HG03039 (cell line): ENCODE results near the gene HOXA2.

Experiments used
- ATAC-seq: cut with Tn5 transposase; IDR thresholded peaks from one replicate; pipeline ENCODE4 v1.9.1; 2021; ENCODE audit warnings: mild to moderate bottlenecking, moderate library complexity; ENCODE audit not compliant: unreplicated experiment

Gene HOXA2

DNA sequence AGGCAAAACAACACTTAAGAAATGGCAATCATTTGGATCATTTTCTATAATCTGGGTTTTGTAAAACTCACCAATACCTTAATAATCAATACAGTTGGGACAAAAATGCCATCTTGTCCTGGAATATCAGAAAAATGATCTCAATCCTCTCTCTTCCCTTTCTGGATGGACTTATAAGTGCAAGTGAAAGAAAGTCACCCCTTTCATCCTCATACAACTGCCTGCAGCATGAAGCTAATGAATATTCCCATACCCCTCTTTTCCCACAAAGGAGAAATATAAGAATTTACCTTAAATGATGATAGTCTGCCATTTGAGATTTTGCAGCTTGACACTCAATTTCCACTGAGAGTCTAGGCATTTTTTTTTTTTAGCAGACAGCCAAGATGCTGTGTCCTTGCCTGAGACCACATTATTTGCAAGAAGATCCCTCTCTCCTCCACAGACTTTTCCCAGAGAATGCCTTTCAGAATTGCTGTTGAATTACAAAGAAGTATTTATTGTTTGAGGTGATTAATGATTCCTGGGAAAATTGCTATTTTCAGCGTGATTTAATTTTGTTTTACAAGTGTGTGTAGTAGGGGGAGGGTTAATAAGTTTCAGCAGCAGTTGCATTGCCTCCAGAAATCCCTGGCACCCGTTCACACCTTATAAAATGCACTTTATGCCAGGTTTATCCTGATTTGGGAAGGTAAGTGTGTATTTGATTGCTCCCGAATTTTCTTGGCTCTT, 24.3 kb upstream of the HOXA2 start:
- ATAC-seq: no peak

- ATAC-seq: no peak
Measured at GRCh38 chr7:27125986-27126394, 23.5 kb upstream of the HOXA2 start.

DNA sequence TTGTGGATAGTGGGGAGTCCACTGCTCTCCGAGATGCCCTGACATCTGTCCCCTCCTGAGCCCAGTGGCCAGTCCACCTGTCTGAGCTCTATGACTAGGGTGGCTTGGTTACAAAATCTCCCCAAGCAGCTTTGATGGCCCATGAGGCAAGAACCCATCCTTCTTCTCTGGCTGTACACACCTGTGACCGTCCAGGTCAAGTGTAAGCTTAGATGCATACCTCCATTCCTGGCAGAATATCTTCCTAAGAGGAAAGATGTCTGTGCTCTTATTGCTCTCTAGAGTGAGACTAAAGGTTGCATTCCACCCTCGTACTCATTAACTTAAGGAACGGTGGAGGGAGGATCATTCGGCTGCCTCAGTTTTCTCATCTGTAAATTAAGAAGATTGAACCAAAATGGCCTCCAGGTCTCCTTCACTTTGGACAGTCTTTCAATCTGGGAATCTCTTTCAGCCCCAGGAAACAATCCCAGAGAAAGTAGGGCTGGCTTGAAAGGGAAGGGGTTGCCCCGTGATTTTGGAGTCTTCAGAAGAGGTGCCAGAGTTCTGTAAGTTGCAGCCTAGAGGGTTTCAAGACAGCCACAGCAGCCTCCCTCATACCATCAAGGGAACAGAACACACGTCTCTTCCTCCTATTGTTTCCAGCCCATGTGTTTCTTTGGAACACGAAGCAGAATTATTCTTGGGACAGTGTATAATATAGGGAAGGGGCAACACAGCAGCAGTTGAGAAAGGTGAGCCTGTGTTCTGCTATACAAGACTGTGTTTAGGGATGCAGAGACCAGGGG, 22.6 kb upstream of the HOXA2 start:
- ATAC-seq: no peak

DNA sequence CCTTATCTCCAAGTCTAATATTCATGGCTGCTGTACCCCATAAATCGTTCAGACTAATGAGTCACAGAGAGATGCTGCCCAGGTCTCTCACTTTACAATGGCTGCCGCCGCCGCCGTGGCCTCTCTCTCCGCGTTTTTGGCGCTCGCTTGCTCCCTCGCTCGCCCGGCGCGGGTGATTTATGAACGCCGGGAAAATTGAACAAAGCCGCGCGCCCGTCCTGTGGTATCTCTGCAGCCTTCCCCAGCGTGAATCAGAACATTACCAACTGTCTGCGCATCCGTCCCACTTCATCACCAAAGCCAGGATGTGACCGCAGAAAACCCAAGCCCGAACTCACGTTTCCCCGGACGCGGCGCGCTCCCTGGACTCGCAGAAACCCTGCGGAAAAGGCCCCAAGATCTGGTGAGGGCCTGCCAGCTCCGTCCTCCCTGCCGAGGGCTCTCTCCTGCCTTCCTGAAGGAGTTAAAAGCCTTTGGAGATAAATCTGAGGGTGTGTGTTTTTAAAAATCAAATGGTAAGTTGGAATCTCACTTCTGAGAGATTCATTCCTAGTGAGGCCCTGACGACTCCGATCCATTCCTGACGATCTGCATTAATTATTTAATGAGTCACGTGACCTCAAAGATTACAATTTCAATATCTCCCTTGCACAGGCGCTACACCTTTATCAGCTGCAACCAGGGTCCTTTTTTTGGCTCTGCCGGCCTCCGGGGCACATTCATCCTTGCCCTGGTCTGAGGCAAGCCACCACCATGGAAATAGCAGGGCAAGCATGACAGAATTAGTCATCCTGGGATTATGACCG, 21.8 kb upstream of the HOXA2 start:
- no peak for ATAC-seq

- no peak for ATAC-seq
Measured at GRCh38 chr7:27123477-27124053, 21.1 kb upstream of the HOXA2 start.

GRCh38 chr7:27123007-27123476, 20.6 kb upstream of the HOXA2 start:
- ATAC-seq: no peak

DNA sequence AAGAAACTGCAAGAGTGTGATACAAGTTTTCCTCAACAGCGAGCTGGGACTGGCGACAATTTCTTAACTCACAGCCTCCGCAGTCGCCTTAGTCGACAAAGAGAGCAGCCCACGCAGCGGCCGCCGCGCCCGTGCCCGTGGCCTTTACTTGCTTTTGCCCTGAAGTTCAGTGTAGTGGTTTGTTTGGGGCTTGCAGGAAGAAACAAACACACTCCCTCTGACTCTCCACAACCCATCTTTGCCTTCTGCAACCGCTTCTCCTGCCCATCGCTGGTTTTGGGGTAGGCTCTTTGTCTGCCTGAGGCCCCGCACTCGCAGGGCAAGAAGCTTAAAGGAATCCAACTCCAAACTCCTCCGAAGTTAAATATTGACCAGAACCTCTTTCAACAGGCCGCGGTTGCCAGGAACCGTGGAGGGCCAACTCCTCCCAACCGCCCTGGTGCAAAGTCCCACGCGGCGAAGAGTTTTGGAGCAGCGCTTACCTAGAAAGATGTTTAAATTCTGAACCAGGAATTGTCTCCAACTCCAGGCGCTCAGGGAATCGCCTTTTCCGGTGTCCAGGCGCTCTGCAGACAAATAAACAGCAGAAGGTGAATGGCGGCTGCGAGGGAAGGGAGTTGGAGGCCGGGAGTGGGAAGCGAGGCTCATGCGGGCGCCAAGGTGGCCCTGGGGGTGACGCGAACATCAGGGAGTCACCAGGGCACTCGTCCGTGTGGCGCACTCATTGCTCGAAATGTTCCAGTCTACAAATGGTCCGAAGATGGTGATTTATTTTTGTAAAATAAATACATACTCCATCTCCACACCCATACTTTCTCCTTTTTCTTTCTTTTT, 19.8 kb upstream of the HOXA2 start:
- ATAC-seq: no peak

DNA sequence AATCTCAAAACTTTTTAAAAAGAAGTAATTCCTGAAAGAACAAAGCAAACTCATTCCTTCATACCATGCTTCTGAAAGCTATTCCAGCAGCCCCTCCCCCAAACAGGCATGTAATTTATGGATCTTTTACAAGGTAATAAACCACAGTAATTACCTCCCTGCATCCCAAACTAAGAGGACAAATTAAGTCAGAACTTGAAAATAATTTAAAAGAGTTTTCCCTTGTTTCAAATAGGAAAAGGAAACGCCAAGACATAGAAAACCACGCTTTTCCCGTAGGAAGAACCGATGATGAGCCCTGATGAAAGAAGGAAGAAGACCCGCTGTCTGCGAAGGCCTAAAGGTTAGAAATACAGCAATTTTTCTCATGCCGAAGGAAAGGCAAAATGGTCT, 19.2 kb upstream of the HOXA2 start:
- no peak for ATAC-seq

- no peak for ATAC-seq
Measured at GRCh38 chr7:27119412-27119911, 17.0 kb upstream of the HOXA2 start.

DNA sequence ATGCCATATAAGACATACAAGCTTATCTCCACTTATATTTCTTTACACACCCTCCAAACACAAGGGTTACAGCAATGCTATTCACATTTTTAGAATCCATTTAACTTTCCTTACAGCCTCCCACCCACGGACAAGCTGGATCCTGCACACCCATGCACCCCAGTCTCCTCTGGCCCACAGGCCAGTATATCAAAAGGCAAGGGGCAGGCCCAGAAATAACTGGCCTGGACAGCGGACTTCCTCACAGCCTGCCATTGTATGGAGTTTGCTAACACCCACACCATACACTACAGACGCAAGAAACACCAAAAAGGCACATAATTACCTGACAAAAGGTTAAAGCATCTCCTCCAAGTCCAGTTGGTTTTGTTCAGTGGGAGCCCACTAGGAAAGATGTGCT, 16.1 kb upstream of the HOXA2 start:
- no peak for ATAC-seq

- ATAC-seq: no peak
Measured at GRCh38 chr7:27117887-27118491, 15.5 kb upstream of the HOXA2 start.

- ATAC-seq: no peak
Measured at GRCh38 chr7:27116962-27117886, 14.7 kb upstream of the HOXA2 start.

DNA sequence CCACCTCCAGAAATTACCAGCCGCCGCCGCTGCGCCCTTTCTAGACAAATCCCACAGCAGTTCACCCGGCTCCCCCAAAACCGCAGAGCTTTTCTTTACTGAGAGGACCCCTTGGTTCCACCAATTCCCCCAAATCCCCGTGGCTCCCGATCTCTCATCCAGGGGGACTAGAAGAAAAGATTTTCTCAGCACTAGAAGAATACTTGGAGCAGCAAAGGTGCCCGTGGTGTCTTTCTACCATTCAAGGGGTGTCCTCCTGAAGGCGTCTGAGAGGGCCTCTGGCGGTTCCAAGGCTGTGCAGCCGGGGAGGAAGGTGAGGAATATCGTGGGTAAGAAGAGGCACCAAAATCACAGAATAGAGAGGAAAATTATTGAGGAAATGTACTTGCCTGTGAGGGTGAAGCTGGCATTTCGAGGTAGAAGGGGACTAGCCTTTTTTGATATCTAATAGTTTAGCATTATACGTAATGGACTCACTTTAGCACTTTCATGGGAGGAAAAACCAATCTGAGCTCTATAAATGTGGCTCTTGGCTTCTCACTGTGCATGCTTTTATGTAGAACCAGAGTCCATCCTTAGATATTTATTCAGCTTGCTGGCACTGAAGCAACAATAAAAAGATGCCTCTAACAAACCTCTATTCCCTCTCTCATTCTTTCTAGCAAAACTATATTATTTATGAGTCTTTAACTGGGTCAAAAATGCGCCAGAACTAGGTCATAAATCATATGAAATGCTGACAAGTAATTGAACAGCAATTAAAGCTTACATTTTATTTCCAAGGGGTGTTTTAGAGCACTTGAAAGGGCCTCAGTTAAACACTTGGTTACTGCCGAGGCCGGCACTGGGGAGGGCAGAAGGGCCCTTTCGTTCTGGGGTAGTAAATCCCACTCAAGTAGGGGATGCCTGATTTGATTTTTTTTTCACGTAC, 13.8 kb upstream of the HOXA2 start:
- no peak for ATAC-seq

- ATAC-seq: no peak
Measured at GRCh38 chr7:27115221-27116026, 12.9 kb upstream of the HOXA2 start.

DNA sequence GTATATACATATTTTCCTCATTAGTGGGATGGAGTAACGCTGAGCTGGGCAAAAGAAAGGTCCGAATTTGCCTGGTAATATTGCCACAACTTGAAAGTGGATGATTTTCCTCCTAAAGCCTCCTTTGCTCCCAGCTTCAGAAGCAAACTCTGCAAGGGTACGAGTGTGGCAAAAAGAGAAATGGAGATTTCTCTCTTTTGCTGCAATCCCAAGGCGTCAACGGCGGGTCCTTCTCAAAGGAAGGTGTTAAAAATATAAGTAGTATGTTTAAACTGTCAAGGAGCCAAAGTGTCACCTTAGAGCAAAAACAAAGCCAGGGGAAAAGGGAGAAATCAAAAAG, 12.4 kb upstream of the HOXA2 start:
- no peak for ATAC-seq

- ATAC-seq: no peak
Measured at GRCh38 chr7:27113991-27114769, 11.7 kb upstream of the HOXA2 start.
